Stomach (tissue), 4 donors: ENCODE results near the gene TRAF4.

Source experiments
- POLR2A ChIP-seq, 4 donors: fragments of 450-650 bp; IDR thresholded peaks; one replicate each; pipeline ENCODE4 v1.6.1; 2016; ENCODE audit warnings: antibody characterized with exemption in 4 of 4, control low read depth in 2 of 4, mild to moderate bottlenecking in 1 of 4, moderate library complexity in 1 of 4
- TF ChIP-seq, protein P1 (sequence below), 7 experiments: fragments of 450-650 bp in 4 of 7; fragments of 200-600 bp in 3 of 7; sonication (generic) in 3 of 7; IDR thresholded peaks; one replicate each; pipeline ENCODE4 v1.5.1; 2016 to 2019; ENCODE audit warnings: antibody characterized with exemption in 7 of 7, control low read depth in 2 of 7, mild to moderate bottlenecking in 1 of 7

DNA sequence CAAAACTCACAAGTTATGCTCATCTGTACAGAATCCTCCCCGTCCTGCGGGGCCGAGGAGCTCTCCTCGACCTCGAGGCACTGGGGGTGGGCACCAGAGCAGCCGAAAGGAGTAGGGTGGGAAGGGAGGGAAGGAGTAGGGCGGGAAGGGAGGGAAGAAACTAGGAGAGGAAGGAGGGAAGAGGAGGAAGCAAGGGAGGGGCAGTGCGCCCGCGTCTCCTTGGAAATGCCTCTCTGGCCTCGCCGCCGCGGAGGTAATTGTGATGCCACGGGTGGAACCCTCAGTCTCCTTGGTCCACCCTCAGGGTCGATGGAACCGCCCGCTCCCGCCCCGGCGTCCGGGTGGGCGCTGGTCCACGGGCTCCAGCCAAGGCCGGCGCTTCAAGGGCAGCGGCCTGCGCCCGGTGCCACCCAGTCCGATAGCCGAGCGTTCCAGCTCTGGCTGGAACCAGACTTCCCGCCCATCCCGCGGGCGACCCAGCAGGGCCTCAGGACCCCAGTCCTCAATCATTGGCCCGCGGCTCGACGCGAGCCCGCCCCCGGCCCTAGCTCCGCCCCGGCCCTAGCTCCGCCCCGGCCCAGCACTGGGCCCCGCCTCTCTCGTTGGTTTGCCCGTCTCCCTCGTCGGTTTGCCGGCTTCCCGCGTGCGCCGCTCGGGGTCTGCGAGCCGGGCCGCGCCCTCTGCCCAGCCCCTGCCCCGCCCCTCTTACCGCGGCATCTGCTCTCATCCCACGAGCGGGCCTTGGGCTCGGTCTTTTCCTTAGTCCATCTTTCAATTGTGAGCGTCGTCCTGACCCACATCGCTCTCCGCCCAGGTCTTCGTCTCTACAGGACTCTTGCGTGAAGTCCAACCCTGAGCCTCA is 32.7 kb upstream of the TRAF4 start:
- TF ChIP-seq, protein P1, sequence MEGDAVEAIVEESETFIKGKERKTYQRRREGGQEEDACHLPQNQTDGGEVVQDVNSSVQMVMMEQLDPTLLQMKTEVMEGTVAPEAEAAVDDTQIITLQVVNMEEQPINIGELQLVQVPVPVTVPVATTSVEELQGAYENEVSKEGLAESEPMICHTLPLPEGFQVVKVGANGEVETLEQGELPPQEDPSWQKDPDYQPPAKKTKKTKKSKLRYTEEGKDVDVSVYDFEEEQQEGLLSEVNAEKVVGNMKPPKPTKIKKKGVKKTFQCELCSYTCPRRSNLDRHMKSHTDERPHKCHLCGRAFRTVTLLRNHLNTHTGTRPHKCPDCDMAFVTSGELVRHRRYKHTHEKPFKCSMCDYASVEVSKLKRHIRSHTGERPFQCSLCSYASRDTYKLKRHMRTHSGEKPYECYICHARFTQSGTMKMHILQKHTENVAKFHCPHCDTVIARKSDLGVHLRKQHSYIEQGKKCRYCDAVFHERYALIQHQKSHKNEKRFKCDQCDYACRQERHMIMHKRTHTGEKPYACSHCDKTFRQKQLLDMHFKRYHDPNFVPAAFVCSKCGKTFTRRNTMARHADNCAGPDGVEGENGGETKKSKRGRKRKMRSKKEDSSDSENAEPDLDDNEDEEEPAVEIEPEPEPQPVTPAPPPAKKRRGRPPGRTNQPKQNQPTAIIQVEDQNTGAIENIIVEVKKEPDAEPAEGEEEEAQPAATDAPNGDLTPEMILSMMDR (IDR thresholded peaks at IDR 0.05) = no peak
- TF ChIP-seq POLR2A (IDR thresholded peaks at IDR 0.05) = peak in 1 of 4 donors; percentile 61
